NCI-H2227 (cell line): ENCODE measurements around the gene EIF3J.
"Not testable (repeated sequence)": the region's sequence is repeated elsewhere in the genome, so short reads cannot be mapped to it uniquely, and the experiment has no call there.

ENCODE experiments used
- DNase-seq: peaks from one replicate; lab custom pipeline; 2025; ENCODE audit not compliant: unreplicated experiment; lab: John Stamatoyannopoulos, UW

Gene EIF3J, protein sequence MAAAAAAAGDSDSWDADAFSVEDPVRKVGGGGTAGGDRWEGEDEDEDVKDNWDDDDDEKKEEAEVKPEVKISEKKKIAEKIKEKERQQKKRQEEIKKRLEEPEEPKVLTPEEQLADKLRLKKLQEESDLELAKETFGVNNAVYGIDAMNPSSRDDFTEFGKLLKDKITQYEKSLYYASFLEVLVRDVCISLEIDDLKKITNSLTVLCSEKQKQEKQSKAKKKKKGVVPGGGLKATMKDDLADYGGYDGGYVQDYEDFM

GRCh38 chr15:44536962-44537734 is at the start of gene EIF3J:
Gene EIF3J (plus strand): TSS chr15:44537147. CDS start chr15:44537195, 48 bp downstream.
- DNase-seq: peak; percentile 94

GRCh38 chr15:44489464-44489863 is 47.5 kb upstream of the EIF3J start:
- no peak for DNase-seq

DNA sequence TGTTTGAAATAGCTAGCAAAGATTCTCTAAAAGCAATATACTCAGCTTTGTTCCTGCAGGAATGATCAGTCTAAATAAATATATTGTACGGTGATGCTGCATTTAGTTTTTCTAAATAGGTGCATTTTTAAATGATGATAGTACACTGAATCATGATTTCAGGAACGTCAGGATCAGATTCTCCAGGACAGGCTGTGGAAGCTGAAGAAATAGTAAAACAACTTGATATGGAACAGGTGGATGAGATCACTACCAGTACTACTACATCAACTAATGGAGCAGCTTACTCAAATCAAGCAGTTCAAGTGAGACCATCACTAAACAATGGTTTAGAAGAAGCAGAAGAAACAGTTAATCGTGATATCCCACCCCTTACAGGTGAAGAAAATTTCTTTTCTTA is 46.3 kb upstream of the EIF3J start:
- DNase-seq: no peak

DNA sequence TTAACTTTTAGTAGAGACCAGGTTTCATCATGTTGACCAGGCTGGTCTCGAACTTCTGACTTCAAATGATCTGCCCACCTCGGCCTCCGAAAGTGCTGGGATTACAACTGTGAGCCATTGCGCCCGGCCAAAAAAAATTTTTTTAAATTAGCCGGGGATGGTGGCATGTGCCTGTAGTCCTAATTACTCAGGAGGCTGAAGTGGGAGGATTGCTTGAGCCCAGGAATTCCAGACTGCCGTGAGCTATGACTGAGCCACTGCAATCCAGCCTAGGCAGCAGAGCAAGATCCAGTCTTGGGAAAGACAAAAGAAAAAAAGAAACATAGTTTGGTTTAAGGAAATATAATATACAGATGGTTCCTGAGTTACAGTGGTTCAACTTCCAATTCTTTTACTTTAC is 44.9 kb upstream of the EIF3J start:
- no peak for DNase-seq

DNA sequence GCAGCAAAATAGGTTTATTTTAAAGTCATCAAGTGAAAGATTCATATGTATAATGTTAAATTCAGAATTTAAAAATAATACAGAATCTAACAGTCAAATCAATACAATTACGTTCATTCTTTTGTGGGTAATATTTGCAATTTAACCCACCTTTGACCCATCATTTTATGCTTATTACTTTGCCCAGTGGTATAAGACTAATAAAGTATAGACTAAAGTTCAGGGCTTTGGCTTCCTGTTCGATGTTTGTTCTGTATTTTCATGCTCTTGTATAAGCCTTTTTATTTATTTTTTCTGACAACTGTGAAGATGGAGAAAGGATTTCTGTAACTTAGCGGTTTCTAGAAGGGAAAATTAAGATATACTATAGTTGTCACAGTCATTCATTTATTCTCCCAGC is 44.3 kb upstream of the EIF3J start:
- DNase-seq: no peak

DNA sequence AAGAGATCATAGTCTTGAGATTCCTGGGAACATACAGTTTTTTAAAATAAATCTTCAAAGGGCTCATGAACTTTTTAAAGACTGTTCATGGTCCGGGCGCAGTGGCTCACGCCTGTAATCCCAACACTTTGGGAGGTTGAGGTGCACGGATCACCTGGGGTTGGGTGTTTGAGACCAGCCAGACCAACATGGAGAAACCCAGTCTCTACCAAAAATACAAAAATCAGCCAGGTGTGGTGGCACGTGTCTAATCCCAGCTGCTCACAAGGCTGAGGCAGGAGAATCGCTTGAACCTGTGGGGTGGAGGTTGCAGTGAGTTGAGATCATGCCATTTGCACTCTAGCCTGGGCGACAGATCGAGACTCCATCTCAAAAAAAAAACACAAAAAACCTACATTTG is 41.4 kb upstream of the EIF3J start:
- DNase-seq: no peak

GRCh38 chr15:44500555-44500954 is 36.4 kb upstream of the EIF3J start:
- DNase-seq: no peak

DNA sequence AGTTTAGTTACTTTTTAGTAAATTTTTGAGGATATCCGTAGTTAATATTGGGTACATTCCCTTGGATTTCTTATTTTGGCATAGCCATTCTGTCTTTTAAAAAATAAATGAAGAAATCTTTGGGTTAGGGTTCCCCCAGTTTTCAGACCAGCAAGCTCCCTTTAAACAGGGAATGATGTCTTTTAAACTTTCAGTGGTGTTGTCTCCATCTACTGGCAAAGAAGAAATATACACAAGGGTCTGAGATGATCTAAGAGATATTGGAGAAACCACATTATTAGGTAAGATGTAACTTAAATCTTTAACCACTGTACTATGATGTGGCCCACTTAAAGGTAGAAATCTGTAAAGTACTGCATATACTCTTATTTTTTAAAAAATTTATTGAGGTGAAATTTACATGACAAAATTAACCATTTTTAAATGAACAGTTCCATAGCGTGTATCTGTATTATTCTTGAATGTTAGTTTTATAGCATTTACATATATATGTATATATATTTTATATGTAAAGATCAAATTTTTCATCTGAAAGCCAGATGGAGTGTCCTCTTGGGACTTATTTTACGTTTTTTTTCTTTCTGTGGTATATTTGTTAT is 35.1 kb upstream of the EIF3J start:
- DNase-seq: peak; percentile 10

GRCh38 chr15:44516436-44516835 is 20.5 kb upstream of the EIF3J start:
- DNase-seq: no peak

DNA sequence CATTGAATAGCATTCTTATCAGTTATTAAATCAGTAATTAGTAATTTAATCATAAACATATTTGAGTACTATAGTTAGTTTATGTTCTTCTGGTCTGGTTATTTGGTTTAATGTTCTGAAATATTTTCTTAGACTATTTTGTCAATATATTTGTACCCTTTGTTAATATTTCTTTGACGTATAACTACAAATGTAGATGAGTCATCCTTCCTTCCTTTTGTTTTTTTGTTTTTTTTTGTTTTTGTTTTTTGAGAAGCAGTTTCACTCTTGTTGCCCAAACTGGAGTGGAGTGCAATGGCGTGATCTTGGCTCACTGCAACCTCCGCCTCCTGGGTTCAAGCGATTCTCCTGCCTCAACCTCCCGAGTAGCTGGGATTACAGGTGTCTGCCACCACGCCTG is 17.4 kb upstream of the EIF3J start:
- no peak for DNase-seq

- no peak for DNase-seq
These were observed 11.9 kb upstream of the EIF3J start for GRCh38 chr15:44525018-44525417.

- DNase-seq: no peak
These were observed 9.7 kb upstream of the EIF3J start for GRCh38 chr15:44527241-44527640.

- DNase-seq: no peak
These were observed 6.9 kb upstream of the EIF3J start for GRCh38 chr15:44529864-44530604.

DNA sequence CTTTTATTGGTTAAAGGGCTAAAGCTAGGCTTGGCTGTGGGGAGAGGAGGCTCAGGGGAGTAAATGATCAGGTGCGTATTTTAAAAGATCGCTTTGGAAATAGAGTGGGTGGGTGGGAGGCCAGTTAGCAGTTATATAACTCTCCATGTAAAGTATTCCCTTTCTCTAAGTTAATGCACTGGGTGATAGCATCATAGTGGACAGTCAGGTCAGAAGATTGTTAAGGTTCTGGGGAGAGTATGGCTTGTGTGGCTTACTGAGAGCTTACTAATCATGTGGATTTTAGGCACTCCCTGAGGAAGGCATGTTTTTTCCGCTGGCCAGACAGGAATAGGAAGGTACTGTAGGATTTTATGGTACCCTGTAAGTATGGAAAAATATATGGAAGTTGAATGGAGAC is 6.3 kb upstream of the EIF3J start:
- no peak for DNase-seq

- not testable (repeated sequence) for DNase-seq
These were observed 4.7 kb upstream of the EIF3J start for GRCh38 chr15:44532275-44532674.

DNA sequence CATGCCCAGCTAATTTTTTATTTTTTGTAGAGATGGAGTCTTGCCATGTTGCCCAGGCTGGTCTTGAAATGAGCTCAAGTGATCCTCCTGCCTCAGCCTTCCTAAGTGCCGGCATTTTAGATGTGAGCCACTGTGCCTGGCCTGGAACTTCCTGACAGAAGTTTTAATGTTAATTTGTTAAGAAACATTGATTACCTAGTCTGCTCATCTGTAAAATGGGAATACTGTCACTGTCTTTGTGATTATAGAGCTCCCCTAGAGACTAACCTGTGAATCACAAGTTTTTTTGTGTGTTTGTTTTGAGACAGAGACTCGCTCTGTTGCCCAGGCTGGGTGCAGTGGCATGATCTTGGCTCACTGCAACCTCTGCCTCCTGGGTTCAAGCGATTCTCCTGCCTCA is 4.3 kb upstream of the EIF3J start:
- no peak for DNase-seq

DNA sequence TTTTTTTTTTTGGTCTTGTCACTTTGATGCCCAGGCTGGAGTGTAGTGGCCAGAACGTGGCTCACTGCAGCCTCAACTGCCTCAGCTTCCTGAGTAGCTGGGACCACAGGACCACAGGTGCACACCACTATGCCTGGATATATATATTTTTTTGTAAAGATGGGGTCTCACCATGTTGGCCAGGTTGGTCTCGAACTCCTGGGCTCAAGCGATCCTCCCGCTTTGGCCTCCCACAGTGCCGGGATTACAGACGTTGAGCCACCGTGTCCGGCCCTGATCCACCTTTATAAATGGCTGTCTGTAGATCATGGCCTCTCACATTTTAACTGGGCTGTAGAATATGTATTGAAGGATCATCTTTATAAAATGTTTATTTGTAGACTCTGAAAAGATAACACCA is 1.9 kb upstream of the EIF3J start:
- no peak for DNase-seq

GRCh38 chr15:44535523-44536301 is 1.2 kb upstream of the EIF3J start:
- DNase-seq: no peak

- peak; percentile 94 for DNase-seq
These were observed 515 bp upstream of the EIF3J start for GRCh38 chr15:44536302-44536961.

GRCh38 chr15:44537735-44538240 is 841 bp downstream of the EIF3J start:
- DNase-seq: no peak
